ENCODE data around the gene IGSF22. TPM values are rescaled to one million over a fixed set of nuclear protein-coding genes. Genes with fewer than 3 reads are reported as not detected.
A peak's percentile ranks its signal among the peaks of the same experiment; 100 is the strongest.

IGSF22 gene
- total RNA-seq, 1 donor from 2014 or later, result 1.4 TPM

GRCh38 chr11:18739685-18740084, 13.7 kb upstream of the IGSF22 start:
- Mint-ChIP-seq H3K36me3 (ENCODE audit: low read depth) (no peaks in the 10 kb centered on the region), H3K27me3 (peaks cover 5% of the 10 kb centered on the region), H3K4me1 (no peaks in the 10 kb centered on the region), H3K9me3 (no peaks in the 10 kb centered on the region), H3K4me3 (no peak overlapping the region), H3K27ac (no peak overlapping the region)
- ChIA-PET POLR2A (no interaction called here), CTCF (interaction anchor here (1.7 kb wide), 1 partner anchor 624 kb away, joined by 6 read pairs; no protein-coding TSS in a partner anchor)
- intact Hi-C loops (cut with micrococcal nuclease), result no loop called here
- TF ChIP-seq, protein P1, sequence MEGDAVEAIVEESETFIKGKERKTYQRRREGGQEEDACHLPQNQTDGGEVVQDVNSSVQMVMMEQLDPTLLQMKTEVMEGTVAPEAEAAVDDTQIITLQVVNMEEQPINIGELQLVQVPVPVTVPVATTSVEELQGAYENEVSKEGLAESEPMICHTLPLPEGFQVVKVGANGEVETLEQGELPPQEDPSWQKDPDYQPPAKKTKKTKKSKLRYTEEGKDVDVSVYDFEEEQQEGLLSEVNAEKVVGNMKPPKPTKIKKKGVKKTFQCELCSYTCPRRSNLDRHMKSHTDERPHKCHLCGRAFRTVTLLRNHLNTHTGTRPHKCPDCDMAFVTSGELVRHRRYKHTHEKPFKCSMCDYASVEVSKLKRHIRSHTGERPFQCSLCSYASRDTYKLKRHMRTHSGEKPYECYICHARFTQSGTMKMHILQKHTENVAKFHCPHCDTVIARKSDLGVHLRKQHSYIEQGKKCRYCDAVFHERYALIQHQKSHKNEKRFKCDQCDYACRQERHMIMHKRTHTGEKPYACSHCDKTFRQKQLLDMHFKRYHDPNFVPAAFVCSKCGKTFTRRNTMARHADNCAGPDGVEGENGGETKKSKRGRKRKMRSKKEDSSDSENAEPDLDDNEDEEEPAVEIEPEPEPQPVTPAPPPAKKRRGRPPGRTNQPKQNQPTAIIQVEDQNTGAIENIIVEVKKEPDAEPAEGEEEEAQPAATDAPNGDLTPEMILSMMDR (IDR thresholded peaks at IDR 0.05), result no peak
- ATAC-seq (ENCODE audit: low read depth), result no peak
- DNase-seq, result no peak

- intact Hi-C loops (cut with micrococcal nuclease), result no loop called here
- Mint-ChIP-seq H3K4me1 (no peaks in the 10 kb centered on the region), H3K36me3 (ENCODE audit: low read depth) (no peaks in the 10 kb centered on the region), H3K27me3 (peaks cover 5% of the 10 kb centered on the region), H3K4me3 (no peak overlapping the region), H3K27ac (no peak overlapping the region), H3K9me3 (no peaks in the 10 kb centered on the region)
- ATAC-seq (ENCODE audit: low read depth) (no peak), DNase-seq (no peak)
- ChIA-PET POLR2A (no interaction called here), CTCF (interaction anchor here (1.2 to 1.7 kb wide), 2 partner anchors 10 to 622 kb away, joined by 3 to 4 read pairs; no protein-coding TSS in a partner anchor)
- TF ChIP-seq, protein P1 (IDR thresholded peaks at IDR 0.05), result no peak
Measured at GRCh38 chr11:18737642-18738041, 11.7 kb upstream of the IGSF22 start.

- ATAC-seq (ENCODE audit: low read depth) (no peak), DNase-seq (no peak)
- POLR2A ChIA-PET, result no interaction called here
- no peak overlapping the region for H3K4me3 Mint-ChIP-seq
- peaks cover 5% of the 10 kb centered on the region for H3K4me1 Mint-ChIP-seq
- no peaks in the 10 kb centered on the region for H3K9me3 Mint-ChIP-seq
- CTCF ChIA-PET, result interaction anchor here (1.2 to 1.7 kb wide), 2 partner anchors 9 to 621 kb away, joined by 3 to 4 read pairs; no protein-coding TSS in a partner anchor
- intact Hi-C loops (cut with micrococcal nuclease), result no loop called here
- peaks cover 5% of the 10 kb centered on the region for H3K27me3 Mint-ChIP-seq
- no peak overlapping the region for H3K27ac Mint-ChIP-seq
- TF ChIP-seq, protein P1 (IDR thresholded peaks at IDR 0.05), result no peak
- H3K36me3 Mint-ChIP-seq (ENCODE audit: low read depth), result no peaks in the 10 kb centered on the region
Measured at GRCh38 chr11:18736590-18737148, 10.7 kb upstream of the IGSF22 start.

DNA sequence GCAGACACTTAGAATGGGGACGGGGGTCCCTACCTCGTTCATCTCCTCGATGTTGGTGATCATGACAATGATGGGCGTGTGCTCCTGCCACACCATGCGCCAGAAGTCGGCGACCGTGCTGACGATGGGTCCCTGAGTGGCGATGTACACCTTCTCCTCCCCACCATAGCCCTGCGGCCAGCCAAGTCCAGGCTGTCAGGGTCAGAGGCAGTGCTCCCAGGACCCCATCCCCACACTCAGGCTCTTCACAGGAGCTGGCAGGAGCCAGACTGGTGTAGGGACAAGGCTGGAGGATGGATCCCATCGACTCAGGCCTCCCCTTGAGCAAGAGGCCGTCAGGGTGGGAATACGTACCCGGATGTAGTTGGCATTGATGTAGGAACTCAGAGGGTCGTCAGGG, 7.2 kb upstream of the IGSF22 start:
- TF ChIP-seq, protein P1 (IDR thresholded peaks at IDR 0.05), result no peak
- Mint-ChIP-seq H3K9me3 (no peaks in the 10 kb centered on the region), H3K4me3 (no peak overlapping the region), H3K27ac (no peak overlapping the region), H3K27me3 (peaks cover 1% of the 10 kb centered on the region), H3K4me1 (peaks cover 10% of the 10 kb centered on the region), H3K36me3 (ENCODE audit: low read depth) (no peaks in the 10 kb centered on the region)
- ChIA-PET CTCF (interaction anchor here (1.4 to 3.6 kb wide), 4 partner anchors 12 to 618 kb away, joined by 3 to 34 read pairs (median 20); no protein-coding TSS in a partner anchor), POLR2A (no interaction called here)
- intact Hi-C loops (cut with micrococcal nuclease), result loop anchor here (2.0 kb wide), 1 partner anchor 490 kb away; no protein-coding TSS in a partner anchor
- DNase-seq (no peak), ATAC-seq (ENCODE audit: low read depth) (no peak)

DNA sequence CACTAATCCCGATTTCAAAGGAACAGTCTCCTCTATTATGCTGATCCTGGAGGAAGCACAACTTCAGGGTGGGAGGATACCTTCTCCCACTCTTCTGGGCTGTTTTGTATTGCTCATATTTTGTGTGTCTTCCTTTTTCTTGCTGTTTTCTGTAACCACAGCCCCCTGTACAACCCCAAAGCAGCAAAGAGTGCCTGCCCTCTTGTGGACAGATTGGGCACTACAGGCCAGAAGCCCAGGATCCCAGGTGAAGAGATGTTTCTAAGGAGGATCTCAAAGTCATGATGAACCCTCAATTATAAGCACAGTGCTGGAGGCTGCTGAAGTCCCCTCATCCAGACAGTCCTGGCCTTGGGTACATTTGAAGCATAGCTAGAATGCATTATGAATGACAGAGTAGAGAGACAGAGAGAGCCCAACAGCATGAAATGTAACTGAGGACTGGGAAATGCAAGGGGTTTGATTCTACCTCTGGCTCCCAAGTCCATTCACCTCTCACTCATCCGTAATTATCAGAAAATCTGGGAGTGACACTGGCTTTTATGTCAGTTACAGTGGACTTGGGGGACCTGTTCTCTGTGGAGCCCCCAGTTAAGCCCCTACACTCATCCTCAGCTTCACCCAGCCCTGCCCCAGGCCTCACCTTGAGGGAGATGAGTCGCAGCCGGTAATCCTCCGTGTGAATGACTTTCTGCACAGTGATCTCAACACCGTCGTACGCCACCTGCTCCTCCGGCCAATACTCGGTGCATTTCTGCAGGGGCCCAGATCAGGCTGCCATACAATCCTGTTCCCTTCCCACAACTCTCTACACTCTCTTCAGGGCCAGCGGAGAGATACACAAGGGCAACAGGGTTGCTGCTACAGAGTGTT, 6.2 kb upstream of the IGSF22 start:
- ATAC-seq (ENCODE audit: low read depth), result peak; percentile 82
- H3K27ac Mint-ChIP-seq, result peak overlapping the region; percentile 10
- intact Hi-C loops (cut with micrococcal nuclease), result loop anchor here (1.0 to 2.0 kb wide), 5 partner anchors 143 to 617 kb away; partner anchors contain the start of gene UEVLD
- peaks cover 15% of the 10 kb centered on the region for H3K4me1 Mint-ChIP-seq
- H3K27me3 Mint-ChIP-seq, result peaks cover 2% of the 10 kb centered on the region
- no peaks in the 10 kb centered on the region for H3K36me3 Mint-ChIP-seq (ENCODE audit: low read depth)
- peak; percentile 56 for DNase-seq
- TF ChIP-seq, protein P1 (IDR thresholded peaks at IDR 0.05), result peak; percentile 71
- no peak overlapping the region for H3K4me3 Mint-ChIP-seq
- POLR2A ChIA-PET, result no interaction called here
- no peaks in the 10 kb centered on the region for H3K9me3 Mint-ChIP-seq
- CTCF ChIA-PET, result interaction anchor here (0.7 to 3.6 kb wide), 9 partner anchors 9 to 619 kb away, joined by 3 to 34 read pairs (median 5); no protein-coding TSS in a partner anchor

Data from activated B cell treated with CpG ODN at 0.5 μM for 24 hours (primary cell).